AG09309 (cell line): ENCODE data around the gene NOL12.

ENCODE experiments used
- DNase-seq: peaks from one replicate; pipeline ENCODE4 v3.0.0-alpha.2; 2010; ENCODE audit warnings: low read depth
- H3K4me3 ChIP-seq: 2 replicates; pipeline ENCODE4 v1.5.1; 2011; ENCODE audit warnings: mild to moderate bottlenecking, low read depth, low read length, moderate library complexity; ENCODE audit not compliant: control insufficient read depth
- CTCF ChIP-seq: IDR thresholded peaks from 2 replicates; pipeline ENCODE4 v1.5.1; 2011; ENCODE audit warnings: mild to moderate bottlenecking, low read depth, low read length, inconsistent platforms; ENCODE audit not compliant: insufficient read depth, control insufficient read depth; ENCODE audit errors: missing control alignments

NOL12 gene

GRCh38 chr22:37696657-37697537 is 10.8 kb downstream of the NOL12 start, which contains the start of gene TRIOBP:
Gene TRIOBP, plus strand, starts transcription at chr22:37697048. Its CDS starts 4,318 bp downstream, at chr22:37701366.
- TF ChIP-seq CTCF, result peak; percentile 60
- peak within 1 kb of the TSS; percentile 16 for H3K4me3 ChIP-seq
- peak; percentile 66 for DNase-seq

GRCh38 chr22:37697538-37697835 is 11.3 kb downstream of the NOL12 start:
- no peak for TF ChIP-seq CTCF
- DNase-seq, result no peak
- no peak overlapping the region for H3K4me3 ChIP-seq

- no peak for DNase-seq
Measured at GRCh38 chr22:37701141-37701786, 15.1 kb downstream of the NOL12 start.

GRCh38 chr22:37703906-37704305 is 17.8 kb downstream of the NOL12 start:
- TF ChIP-seq CTCF, result no peak
- no peak for DNase-seq
- H3K4me3 ChIP-seq, result no peak overlapping the region

More at GRCh38 chr22:37701141-37701786, 15.1 kb downstream of the NOL12 start:
- TF ChIP-seq CTCF, result no peak
- H3K4me3 ChIP-seq, result no peak overlapping the region

GRCh38 chr22:37704645-37705044 is 18.5 kb downstream of the NOL12 start:
- no peak for TF ChIP-seq CTCF
- DNase-seq, result no peak
- H3K4me3 ChIP-seq, result no peak overlapping the region

GRCh38 chr22:37705205-37705604 is 19.1 kb downstream of the NOL12 start:
- H3K4me3 ChIP-seq, result no peak overlapping the region
- DNase-seq, result no peak
- TF ChIP-seq CTCF, result no peak
